Dermis microvascular lymphatic vessel endothelial cell (primary cell): ENCODE data around the gene RMI2. TPM values are rescaled to one million over a fixed set of nuclear protein-coding genes. Genes with fewer than 3 reads are reported as not detected.
"Not testable (repeated sequence)": the region's sequence is repeated elsewhere in the genome, so short reads cannot be mapped to it uniquely, and the experiment has no call there.

Experiments
- DNase-seq, 2 donors: peaks; one replicate each; pipeline versions ENCODE4 v3.0.0 to v3.0.0-alpha.2; 2010; ENCODE audit warnings: low read depth in 2 of 2
- total RNA-seq: library from RNA; depleted of rRNA; stranded (reverse); fragments of >200 nt; gene quantifications from 2 replicates; pipeline ENCODE4 v1.2.1, GENCODE V29; 2014

The RMI2 gene
- total RNA-seq, 1 donor from 2014 or later, result 6.7 TPM

DNA sequence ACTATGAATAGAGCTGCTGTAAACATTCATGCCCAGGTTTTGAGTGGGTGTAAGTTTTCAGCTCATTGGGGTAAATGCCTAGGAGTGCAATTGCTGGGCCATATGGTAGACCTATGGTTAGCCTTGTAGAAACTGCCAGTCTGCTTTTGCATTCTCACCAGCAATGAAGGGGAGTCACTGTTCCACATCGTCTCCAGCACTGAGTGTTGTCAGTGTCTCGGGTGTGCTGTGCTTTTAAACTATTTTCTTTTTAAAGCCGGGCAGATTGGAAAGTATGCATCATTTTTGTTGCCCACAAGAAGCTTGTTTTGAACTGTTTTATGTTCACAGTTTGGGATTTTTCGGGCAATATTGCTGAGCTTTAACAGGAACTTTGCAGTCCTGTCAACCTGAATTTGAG is 7.9 kb downstream of the RMI2 start:
- no peak for DNase-seq

DNA sequence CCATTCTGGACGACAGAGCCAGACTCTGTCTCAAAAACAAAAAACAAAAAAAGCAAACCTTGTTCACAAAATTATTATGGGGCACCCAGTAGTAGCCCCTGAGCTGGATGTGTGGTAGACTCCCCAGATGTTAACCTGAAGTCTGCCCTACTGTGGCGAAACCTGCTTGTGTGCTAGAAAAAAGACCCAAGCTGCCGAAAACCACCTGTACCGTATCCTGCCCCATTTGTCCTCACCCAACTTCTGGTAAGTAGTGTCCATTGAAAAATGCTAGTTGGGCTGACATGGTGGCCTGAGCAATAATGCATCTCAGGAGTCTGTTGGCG is 9.1 kb downstream of the RMI2 start:
- no peak for DNase-seq

DNA sequence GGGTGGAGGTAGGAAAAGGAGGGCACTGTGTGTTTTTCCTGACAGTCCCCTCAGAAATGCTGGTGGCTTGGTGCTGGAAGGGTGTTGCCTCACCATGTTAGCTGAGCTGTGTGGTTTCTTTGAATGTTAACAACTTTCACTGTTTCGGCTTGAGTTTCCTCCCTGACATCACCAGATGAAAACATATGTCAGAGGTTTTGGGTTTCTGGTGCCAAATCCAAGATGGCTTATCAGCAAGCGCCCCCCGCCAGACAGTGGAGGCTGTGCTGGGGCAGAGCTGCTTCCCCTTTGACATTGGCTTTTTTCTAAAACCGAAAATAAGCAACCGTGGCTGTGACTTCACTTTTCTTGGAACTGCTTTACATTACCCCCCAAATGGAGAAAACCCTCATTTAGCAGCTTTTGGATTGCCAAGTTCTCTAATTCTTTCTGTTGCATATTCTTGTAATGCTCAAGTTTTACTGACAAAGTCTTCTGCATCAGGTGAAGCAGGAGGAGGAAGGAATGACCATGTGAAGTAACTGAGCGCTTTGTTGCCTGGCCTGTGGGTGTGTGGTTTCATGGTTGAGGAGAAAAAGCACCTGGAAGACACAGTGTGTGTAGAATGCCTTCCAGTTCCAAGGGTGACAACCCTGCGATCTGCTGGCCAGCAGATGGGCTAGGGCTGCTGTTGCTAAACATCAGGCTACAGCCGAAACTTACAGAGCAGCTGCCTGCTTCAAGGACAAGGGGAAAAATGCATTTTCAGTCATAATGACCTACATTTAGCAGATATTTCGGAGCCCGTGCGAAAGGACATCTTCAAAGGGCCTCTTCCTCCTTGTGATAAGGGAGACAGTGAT is 9.7 kb downstream of the RMI2 start:
- no peak for DNase-seq

DNA sequence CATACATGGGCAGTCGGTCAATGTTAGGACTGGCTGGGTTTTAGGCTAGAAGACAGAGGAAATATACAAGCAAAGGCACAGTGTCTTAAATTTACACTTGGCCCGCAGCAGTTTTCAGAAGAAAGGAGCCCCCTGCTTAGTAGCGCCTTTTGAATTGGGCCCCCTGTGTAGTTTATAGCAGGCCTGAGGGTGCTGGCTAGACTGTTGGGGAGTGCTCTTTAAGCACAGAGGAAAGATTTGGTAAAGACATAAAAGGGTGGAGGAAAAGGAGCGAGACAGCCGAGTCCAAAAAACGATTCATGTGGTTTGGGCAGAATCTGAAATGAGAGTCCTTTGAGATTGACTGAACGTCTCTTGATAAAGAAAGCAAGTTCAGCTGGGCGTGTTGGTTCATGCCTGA is 10.6 kb downstream of the RMI2 start:
- no peak for DNase-seq

DNA sequence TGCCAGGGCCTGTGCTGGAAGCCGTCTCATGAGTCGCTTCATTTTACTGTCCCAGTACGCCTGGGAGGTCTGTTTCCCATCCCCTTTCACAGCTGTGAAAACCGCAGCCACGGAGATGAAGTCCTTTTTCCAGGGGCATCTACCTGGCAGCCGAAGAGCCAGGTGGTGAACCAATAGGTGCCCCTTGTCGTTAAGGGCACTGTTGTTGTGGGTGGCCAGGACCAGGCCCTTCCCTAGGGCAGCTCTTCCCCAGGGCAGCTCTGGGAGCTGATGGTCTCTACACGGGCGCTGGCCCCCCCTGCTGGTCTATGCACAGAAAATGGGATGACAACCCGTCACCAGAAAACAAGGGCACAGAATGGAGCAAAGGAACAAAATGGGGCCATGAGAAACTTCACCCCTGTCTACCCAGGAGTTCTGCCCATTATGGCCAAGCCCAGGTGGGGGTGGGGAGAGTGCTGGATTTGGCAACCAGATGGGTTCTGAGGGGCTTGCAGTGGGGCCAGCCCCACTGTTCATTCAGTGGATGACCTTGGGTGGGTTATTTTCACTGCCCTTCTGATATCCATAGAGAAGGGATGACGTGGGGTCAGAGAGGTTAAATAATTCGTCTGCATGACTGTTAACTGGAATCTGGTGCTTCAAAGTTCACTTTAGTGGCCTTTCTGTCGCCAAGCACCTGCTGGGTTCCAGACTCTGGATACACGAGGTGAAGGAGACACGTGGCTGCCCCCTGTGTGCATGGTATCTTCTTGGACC is 11.5 kb downstream of the RMI2 start:
- DNase-seq, result peak; percentile 17 to 61

DNA sequence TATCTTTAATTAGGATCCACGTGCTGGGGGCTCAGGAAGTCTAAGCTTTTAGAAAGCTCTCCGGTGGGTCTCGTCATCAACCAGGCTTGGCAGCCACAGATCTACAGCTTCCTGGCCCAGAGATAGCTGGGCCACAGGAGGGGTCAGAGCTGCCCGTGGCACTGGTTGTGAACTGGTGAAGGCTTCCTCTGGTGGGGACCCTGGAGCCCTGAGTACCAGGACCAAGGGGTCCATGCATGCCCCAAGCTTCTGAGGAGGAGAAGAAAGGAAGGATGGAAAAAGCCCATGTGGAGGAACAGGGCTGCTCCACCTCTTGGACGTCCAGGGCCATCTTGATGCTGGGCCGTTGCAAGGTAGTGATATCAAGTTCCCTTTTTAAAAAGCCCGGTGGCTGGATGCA is 13.3 kb downstream of the RMI2 start:
- DNase-seq, result no peak

DNA sequence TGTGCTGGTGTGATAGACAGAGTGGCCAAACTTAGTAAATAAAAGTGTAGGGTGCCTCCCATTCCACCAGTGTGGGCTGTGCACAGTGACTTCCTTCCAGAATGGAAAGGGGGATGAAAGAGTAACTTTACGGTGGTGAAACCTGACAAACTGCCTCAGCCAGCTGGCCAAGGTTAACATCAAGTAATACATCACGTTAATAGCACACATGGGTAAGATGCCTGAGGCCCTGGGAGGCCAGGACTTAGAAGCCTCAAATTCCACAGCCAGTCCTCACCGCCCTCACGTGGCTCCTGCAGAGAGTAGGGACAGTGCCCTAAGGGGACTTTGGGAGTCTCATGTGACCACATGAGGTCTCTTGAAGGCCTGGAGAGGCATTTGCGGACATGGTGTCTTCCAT is 14.1 kb downstream of the RMI2 start:
- no peak for DNase-seq

DNA sequence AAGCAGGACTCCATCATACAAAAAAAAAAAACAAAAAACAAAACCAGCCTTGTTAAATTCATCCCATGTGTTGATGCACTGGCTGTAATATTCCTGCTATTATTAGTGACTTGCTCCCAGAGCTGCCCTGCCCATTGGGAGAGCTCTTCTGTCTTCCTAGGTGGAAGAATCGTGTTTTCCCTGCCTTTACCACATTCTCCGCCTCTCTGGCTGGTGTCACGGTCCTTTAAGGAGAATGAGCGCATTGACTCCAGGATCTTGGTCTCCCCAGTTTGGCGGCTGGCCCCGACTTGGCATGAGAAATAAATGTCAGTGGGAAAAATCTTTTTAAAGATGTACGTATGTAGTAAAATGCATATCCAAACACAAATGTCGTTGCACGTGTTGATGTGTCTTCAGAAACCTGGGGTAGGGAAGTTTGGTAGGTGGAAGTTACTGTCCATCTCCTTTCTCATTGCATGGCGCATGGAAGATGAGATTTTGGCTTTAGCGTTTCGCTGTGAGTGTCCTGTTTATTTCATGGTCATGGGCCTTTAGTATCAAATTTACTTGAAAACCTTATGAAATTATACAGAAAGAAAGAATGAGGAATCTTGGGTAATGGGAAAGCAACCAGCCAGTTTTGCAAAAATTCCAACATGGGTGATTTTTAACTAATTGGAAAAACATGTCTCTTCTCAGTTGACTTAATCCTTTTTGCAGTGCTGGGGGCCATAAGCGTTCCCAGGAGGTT is 15.5 kb downstream of the RMI2 start:
- DNase-seq, result no peak

DNA sequence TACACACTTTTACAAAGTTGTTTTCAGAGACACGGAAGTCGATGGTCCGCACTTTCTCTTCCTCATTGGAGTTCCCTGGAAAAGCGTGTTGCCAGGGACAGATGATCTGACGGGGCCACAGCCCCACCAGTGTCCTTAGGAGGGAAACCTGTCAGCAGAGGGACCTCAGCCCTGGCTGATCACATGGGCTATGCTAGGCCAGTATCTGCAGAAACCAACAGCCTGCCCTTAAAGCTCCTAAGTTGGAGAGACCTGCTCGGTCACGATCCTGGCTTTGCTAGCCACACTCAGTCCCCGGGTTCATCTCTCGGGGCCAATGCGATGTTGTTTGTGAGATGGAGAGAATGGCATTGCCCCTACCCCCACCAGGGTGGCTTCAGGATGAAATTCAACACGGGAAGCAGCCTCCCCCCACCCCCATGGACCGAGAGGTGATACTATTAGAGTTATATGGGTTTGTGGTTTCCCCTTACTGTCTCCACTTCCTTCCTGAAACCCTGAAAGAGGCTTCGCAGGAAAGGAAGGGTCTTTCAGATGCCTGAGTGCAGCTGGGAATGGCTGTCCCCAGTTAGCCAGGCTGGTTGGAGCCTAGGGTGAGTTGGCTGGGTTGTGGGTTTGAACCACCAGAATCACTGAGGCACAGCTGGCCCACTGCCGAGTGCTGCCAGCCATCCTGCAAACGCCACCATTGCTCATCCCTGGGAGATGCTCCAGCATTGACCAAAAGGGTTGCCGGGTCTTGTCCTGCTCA is 16.6 kb downstream of the RMI2 start:
- DNase-seq, result peak in 1 of 2 donors; percentile 11

DNA sequence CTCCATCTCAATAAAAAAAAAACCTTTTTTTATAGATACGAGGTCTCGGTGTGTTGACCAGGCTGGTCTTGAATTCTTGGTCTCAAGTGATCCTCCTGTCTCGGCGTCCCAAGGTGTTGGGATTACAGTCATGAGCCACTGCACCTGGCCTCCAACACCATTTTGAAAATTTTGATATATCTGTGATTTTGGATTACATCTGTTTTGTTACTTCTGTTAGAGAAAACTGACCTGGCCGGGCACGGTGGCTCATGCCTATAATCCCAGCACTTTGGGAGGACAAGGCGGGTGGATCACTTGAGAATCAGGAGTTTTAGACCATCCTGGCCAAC is 18.6 kb downstream of the RMI2 start:
- no peak for DNase-seq

DNA sequence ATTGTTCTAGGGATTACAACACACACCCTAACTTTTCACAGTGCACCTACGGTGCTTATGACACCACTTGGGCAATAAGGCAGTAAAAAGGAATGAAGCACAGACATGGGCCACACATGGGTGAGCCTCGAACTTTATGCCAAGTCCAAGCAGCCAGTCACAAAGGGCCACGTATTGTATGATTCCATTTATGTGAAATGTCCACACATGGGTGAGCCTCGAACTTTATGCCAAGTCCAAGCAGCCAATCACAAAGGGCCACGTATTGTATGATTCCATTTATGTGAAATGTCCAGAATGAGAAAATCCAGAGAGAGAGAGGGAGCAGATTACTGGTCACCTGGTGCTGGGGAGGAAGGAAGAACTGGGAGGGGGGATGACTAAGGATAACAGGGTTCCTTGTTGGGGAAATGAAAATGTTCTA is 22.2 kb downstream of the RMI2 start:
- DNase-seq, result no peak

DNA sequence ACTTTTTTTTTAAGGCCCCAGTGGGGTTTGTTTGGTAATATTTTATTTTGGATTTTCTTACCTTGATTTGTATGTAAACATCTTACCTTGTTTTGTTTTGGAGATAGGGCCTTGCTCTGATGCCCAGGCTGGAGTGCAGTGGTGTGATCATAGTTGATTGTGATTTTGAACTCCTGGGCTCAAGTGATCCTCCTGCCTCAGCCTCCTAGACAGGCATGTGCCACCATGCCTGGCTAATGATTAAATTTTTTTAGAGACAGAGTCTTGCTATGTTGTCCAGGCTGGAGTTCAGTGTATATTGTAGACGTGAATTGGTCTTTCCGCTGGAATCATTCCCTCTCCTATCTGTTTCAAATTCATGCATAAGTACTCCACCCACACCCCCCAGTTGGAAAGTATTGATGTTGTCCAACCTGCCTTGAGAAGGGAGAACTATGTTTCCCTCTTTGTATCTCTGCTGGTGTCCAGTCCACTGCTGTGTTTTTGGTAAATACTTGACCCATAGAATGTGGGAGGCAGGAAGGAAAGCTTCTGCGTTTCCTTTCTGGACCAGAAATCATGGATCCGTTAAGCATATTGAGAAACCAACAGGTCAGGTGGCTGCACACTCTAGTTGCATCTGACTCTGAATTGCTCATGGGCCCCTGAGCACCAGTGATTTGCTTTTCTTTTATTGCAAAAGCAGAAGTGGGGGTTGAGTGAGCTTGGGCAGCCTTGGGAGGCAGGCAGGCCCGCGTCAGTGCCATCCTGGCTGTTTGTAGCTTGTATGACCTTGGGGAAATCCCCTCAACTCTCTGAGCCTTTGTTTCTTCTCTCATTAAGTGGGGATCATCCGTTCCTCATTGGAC is 25.0 kb downstream of the RMI2 start:
- peak in 1 of 2 donors; percentile 9 for DNase-seq

DNA sequence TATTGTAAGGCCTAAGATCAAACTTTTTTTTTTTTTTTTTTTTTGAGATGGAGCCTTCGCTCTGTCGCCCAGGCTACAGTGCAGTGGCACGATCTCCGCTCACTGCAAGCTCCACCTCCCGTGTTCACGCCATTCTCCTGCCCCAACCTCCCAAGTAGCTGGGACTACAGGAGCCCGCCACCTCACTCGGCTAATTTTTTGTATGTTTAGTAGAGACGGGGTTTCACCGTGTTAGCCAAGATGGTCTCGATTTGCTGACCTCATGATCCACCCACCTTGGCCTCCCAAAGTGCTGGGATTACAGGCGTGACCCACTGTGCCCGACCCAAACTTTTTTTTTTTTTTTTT is 25.6 kb downstream of the RMI2 start:
- DNase-seq, result not testable (repeated sequence)

DNA sequence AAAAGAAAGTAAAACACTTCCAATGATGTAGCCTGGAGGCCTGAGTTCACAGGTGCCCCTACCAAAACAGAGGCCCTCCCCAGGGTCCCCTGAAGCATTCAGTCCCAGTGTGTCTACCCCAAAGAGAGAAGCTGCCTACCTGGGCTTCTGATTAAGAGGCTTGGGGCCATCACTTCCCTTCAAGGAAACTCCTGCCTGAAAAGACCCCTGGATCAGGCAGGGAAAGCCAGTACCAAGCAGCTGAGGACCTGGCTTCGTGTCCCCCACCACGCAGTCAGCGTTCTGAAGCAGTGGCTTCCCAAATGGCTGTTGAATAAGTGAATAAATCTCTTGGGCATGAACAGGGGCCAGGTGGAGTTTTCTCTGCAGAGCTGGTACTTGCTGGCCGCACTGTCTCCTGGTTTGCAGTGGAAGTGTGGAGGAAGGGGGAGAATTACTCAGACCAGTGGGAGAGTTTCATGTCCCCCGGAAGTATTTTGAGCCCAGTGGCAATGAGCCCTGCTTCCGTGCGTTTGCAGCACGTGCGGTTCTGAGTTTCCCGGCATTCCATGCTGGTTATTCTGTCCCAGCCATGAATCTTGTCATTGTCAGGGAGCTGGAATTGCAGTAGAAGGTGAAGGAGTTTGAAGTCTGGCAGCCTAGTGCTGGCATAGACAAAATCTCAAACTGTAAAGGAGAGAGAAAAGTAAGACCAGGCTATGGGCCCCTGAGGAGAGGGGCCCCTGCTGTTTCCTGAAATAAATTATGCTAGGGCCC is 27.0 kb downstream of the RMI2 start:
- no peak for DNase-seq

DNA sequence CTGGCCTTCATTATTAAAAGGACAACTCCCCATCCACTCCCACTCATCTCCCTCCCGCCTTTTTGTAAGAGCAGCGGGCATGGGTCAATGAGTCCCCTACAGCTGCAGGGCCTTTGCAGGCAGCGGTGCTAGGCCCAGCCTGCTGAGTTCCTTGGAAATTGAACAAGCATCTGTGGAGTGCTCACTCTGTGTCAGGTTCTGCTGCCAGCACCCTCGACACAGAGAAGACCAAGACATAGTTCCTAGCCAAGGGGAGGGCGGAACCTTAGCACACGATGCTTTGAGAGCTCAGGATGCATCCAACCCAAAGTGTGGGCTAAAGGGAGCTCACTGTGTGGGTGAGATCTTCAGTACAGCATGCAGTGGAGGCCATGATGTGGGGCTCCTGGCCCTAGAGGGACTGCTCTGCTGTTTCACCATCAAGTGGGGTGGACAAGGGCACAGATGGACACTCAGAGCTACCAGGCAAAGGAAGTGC is 27.6 kb downstream of the RMI2 start:
- DNase-seq, result no peak

DNA sequence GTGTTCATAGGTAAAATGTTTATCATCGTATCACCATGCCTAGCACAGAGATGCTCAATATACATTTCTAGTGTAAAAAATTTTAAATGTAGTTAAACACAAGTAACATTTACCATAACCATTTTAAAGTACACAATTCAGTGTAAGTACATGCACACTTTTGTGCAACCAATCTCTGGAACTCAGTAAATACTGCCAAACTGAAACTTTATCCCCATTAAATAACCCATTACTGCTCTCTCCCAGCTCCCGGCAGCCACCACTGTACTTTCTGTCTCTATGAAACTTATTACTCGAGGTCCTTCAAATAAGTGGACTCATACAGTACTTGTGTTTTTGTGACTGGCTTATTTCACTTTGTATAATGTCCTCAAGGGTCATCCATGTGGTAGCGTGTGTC is 29.0 kb downstream of the RMI2 start:
- no peak for DNase-seq

DNA sequence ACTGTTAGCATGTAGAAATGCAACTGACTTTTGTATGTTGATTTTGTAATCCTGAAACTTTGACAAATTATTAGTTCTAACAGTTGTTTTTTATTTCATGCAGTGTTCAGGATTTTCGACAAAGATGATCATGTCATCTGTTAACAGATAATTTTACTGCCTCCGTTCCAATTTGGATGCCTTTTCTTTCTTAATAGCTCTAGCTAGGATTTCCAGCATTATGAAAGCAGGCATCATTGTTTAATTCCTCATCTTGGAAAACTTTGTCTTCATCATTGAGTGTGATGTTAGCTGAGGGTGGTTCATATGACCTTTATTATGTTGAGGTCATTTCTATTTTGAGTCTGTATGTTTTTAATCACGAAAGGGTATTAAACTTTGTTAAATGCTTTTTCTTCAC is 31.9 kb downstream of the RMI2 start:
- DNase-seq, result no peak

DNA sequence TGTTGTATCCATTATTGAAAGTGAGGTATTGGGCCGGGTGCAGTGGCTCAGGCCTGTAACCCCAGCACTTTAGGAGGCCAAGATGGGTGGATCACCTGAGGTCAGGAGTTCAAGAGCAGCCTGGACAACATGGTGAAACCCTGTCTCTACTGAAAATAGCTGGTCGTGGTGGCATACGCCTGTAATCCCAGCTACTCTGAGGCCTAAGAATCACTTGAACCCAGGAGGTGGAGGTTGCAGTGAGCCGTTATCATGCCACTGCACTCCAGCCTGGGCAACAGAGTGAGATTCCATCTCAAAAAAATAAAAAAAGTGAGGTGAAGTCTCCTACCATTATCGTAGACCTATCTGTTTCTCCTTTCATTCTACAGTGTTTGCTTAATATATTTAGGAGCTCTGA is 33.7 kb downstream of the RMI2 start:
- DNase-seq, result not testable (repeated sequence)

DNA sequence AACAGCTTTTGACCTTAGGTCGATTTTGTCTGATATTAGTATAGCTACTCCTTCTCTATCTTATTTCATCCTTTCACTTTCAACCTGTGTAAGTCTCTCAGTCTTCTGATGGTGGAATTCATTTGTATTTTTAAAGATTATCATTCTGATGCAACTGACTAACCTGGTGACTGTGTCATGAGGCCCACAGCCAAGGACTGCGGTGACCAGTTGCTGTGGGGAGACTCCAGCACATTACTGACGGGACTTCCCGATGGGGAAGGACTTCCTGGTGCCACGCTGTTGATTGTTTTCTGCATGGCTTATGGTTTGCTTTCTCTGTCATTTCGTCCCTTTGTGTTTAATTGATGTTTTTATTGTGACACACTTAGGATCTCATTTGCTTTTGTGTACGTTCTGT is 34.2 kb downstream of the RMI2 start:
- peak; percentile 55 to 56 for DNase-seq

DNA sequence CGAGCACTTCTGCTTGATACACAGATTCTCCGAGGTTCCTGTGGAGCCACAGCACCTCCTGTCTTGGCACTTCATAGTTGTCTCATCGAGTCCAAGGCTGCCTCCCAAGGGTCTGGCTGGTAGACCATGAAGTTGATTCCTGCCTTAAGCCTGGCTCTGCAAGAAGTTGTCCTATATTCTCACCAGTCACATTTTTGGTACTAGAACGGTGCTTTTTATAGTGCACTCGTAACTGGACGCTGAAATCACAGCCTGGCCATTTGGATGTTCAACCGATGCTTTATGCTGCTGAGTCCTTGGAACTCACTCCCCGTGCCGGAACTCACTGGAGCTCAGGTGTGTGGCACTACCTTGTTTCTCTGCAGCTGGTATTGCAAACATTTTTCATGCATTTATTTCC is 35.6 kb downstream of the RMI2 start:
- no peak for DNase-seq
